ENCODE data around the gene TBX6.
A peak's percentile ranks its signal among the peaks of the same experiment; 100 is the strongest.
"Not testable (repeated sequence)": the region's sequence is repeated elsewhere in the genome, so short reads cannot be mapped to it uniquely, and the experiment has no call there.

Gene TBX6

GRCh38 chr16:30091474-30092372 lies at the start of gene TBX6:
TBX6 (minus strand) TSS chr16:30091924; CDS start chr16:30091193, 731 bp downstream.
- peak; percentile 87 for DNase-seq

DNA sequence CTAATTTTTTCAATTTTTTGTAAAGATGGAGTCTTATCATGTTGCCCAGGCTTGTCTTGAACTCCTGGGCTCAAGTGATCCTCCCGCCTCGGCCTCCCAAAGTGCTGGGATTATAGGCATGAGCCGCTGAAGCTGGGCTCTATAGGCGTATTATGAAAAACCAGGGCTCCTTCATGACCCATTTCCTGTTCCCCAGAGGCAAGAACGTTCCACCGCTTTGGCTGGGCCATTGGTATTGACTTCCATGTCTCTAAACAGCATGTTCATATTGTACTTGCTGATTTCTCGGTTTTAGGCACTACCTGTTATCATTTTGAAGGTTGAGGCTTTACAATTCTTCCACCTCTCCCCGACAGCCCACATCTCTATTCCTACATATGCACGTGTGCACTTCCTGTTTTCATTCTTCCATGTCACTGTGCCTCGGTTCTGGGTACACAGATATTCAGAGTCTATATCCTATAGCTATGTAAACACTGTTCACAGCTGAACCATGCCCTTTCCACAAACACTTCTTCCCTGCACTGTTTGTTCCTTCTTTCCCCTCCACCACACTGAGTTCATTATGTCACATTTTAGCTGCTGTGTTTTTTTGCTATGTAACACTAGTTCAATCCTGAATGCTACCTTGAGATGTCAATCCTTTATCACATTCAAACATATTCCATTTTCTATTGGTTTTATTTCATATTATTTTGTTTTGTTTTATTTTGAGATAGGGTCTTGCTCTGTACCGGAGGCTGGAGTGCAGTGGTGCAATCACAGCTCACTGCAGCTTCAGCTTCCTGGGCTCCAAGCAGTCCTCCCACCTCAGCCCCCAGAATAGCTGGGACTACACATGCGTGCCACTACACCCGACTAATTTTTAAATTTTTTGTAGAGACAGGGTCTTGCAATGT lies 48.1 kb upstream of the TBX6 start:
- DNase-seq = no peak

- no peak for DNase-seq
Measured at GRCh38 chr16:30137897-30138296, 46.2 kb upstream of the TBX6 start.

DNA sequence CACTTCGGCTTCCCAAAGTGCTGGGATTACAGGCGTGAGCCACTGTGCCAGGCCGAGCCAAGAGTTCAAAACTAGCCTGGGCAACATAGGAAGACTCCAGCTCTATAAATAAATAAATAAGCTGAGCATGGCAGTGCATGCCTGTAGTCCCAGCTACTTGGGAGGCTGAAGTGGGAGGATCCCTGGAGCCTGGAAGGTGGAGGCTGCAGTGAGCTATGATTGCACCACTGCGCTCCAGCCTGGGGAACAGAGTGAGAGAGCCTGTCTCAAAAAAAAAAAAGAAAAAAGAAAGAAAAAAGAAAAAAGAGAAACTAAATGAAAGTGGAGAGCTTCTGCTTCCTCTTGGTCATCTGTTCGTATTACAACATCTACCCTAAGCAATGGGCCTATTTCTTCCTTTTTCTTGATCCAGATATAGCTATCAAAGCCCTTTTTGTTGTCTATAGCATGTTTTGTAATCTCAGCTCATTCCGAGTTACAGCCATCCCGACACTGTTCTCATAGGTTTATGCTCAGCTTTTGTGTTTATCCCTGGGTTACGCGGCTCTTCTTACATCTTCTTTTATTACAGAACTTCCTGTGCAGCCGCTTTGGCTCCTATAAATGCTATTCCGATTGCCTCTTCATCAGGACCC lies 45.4 kb upstream of the TBX6 start:
- DNase-seq = no peak

- no peak for DNase-seq
Measured at GRCh38 chr16:30132591-30132990, 40.9 kb upstream of the TBX6 start.

DNA sequence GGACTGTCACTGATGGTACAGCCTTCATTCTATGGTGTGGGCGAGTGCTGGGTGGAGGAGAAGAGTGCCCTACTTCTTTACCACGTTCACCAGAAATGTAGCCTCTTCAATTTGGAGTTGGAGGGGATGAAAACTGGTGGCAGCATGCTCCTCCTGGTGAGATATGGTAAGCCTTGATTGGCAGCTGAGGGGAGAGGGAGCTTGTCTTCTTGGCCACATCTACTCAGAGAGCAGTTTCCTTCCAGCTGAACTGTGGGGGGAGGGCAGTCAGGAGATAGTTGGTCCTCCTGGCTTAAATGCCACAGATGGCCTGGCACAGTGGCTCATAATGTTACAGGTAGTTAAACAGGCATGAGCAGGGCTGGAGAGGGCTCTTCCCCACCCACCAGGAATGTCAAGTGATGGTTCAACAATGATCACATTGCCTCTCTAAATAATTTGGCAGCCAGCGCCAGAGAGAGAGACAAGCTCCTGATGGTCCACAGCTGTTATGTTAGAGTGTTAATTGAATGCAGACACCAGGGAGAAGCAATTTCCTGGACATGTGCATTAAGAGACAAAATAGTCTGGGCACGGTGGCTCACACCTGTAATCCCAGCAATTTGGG lies 40.2 kb upstream of the TBX6 start:
- DNase-seq = peak; percentile 44

DNA sequence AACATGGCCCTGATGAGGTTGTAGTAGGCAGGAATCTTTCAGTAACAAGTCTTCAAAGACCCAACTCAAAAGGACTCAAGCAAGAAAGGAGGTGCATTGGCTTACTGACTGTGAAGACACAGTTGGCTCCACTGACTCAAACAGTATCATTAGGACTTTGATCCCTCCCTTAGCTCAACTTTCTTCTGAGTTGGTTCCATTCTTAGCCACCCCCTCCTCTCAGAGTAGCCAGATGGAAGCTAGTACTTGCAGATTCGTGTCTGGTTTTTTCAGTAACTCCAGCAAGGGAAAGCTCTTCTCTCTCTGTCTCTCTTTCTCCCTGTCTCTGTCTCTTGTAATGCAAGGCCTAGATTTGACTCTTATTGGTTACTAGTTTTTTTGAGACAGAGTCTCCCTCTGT lies 36.3 kb upstream of the TBX6 start:
- DNase-seq = no peak

- not testable (repeated sequence) for DNase-seq
Measured at GRCh38 chr16:30125690-30126089, 34.0 kb upstream of the TBX6 start.

- DNase-seq = no peak
Measured at GRCh38 chr16:30124985-30125379, 33.3 kb upstream of the TBX6 start.

- peak; percentile 6 for DNase-seq
Measured at GRCh38 chr16:30122604-30123160, 31.0 kb upstream of the TBX6 start.

GRCh38 chr16:30121741-30122571 lies 30.2 kb upstream of the TBX6 start:
- no peak for DNase-seq

GRCh38 chr16:30120340-30121105 lies 28.8 kb upstream of the TBX6 start:
- DNase-seq = no peak

DNA sequence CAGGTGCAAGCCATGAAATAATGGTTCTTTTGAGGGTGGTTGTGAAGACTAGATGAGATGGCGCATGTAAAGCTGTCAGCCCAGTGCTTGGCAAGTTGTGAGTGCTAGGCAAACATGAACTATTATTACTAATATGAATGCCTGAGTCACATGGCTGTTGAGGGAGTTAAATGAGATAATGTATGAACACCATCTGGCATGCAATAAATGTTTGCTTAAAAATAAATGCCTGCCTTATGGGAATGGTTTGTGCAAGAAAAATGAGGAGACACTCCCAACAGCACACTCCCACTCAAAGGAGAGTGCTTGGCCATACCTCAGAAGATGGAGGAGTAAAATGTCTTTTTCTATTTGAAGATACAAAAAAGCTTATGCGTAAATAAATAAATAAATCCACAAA lies 27.7 kb upstream of the TBX6 start:
- no peak for DNase-seq

GRCh38 chr16:30117768-30118167 lies 26.0 kb upstream of the TBX6 start:
- no peak for DNase-seq

GRCh38 chr16:30116291-30117207 lies 24.8 kb upstream of the TBX6 start:
- no peak for DNase-seq

- no peak for DNase-seq
Measured at GRCh38 chr16:30115238-30115637, 23.5 kb upstream of the TBX6 start.

DNA sequence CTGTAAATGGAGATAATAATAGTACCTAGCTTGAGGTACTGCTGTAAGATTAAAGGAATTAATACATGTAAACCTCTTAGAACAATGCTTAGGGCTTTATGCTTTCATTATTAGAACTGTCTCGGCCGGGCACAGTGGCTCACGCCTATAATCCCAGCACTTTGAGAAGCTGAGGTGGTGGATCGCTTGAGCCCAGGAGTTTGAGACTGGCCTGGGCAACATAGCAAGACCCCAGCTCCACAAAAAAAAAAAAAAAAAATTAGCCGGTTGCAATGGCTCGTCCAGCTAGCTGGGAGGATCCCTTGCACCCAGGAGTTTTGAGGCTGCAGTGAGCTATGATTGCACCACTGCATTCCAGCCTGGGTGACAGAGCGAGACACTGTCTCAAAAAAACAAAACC lies 23.1 kb upstream of the TBX6 start:
- DNase-seq = not testable (repeated sequence)

- DNase-seq = no peak
Measured at GRCh38 chr16:30114411-30114810, 22.7 kb upstream of the TBX6 start.

GRCh38 chr16:30113711-30114333 lies 22.1 kb upstream of the TBX6 start:
- no peak for DNase-seq

Measured in fibroblast of upper back skin (primary cell).